GM12874 (cell line): Measurements from ENCODE around the gene OR2A25.

Experiments used
- CTCF ChIP-seq: IDR thresholded peaks from 2 replicates; pipeline ENCODE4 v1.5.1; 2011; ENCODE audit warnings: low read depth, mild to moderate bottlenecking, control low read depth, low read length, moderate library complexity; ENCODE audit not compliant: insufficient read depth

The OR2A25 gene, protein sequence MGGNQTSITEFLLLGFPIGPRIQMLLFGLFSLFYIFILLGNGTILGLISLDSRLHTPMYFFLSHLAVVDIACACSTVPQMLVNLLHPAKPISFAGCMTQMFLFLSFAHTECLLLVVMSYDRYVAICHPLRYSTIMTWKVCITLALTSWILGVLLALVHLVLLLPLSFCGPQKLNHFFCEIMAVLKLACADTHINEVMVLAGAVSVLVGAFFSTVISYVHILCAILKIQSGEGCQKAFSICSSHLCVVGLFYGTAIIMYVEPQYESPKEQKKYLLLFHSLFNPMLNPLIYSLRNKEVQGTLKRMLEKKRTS

DNA sequence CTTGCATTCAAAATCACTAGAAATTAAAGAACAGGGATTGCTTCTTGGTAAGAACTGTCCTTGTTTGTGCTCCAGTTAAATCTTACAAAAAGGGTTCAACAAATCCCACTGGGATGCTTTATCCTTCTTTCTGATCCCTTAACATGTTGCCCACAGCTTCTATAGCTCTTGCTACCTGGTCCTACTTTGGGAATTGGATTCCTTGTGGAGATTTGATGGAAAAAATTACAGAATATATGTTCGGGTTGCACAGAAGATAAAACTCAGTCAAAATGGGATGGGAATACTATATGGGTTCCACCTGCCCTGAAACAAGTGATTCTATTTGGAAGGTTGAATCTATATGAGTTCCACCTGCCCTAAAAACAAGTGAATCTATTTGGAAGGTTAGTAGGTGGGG is at the start of gene OR2A25:
TSS of gene OR2A25 (plus strand) at position 301 of the 400 bp plus-strand sequence. CDS start 4,409 bp downstream, outside the sequence.
- no peak for TF ChIP-seq CTCF

DNA sequence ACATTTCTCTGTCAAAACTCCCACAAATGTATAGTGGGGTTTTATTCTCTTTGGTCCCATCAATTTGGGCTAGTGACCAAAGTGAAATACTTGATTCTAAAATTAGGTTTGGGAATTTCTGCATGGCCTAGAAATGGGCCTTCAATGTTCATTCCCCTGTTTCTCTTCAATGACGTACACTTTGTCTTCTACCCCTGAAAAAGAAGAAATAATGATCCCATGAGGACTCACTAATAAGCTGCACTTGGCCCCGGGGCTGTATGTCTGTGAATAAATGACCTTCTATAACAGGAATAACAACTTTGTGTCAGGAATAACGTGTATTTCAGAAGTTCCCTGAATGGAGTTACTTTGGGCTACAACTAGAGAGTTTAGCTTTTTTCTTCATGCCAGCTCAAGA is 49.3 kb upstream of the OR2A25 start:
- TF ChIP-seq CTCF = no peak

GRCh38 chr7:144022169-144022568 is 47.4 kb upstream of the OR2A25 start:
- no peak for TF ChIP-seq CTCF

DNA sequence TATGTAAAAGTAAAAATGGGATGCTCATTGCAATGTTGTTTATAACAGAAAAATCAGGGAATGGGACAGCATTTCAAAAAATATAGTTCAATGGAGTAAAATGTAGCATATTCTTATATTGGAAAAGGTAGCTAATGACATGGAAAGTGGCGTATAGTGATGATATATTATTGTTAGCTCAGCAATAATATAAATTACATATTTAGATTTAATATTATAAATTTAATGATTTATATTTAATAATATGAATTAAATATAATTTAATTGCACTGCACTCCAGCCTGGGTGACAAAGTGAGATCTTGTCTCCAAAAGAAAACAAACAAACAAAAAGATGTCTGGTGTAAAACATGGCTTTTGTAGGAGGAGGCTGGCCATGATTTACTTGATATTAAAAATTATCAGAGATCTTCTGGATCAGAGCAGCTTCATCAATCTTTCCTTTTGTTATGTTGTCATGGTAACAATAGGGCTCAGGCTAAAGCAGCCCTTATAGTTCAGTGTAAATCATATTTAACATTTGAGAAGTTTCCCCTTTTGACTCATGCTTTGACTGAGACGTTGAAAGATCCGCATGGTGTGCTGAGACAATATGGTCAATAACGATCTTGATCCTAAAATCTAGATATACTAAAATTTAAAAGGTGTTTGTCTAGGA is 46.3 kb upstream of the OR2A25 start:
- no peak for TF ChIP-seq CTCF

GRCh38 chr7:144024213-144024612 is 45.4 kb upstream of the OR2A25 start:
- no peak for TF ChIP-seq CTCF

- TF ChIP-seq CTCF = no peak
Measured at GRCh38 chr7:144026203-144026883, 43.3 kb upstream of the OR2A25 start.

- no peak for TF ChIP-seq CTCF
Measured at GRCh38 chr7:144027070-144027469, 42.5 kb upstream of the OR2A25 start.
